Inferior parietal cortex (tissue), 1 donor: Measurements from ENCODE around the gene ZFYVE1.

ENCODE experiments used
- DNase-seq: peaks from one replicate; pipeline ENCODE4 v3.0.0-alpha.2; 2016; ENCODE audit errors: extremely low spot score

ZFYVE1 gene

GRCh38 chr14:72920008-72920407 is 106.9 kb downstream of the ZFYVE1 start:
- no peak for DNase-seq
